Amygdala (tissue), 56 donors: ENCODE measurements around the gene CFAP77.
"Not testable (repeated sequence)": the region's sequence is repeated elsewhere in the genome, so short reads cannot be mapped to it uniquely, and the experiment has no call there.

Experiments used
- DNase-seq, 56 donors: peaks; one replicate each; lab custom pipeline; 2025; lab: John Stamatoyannopoulos, UW

CFAP77 gene

GRCh38 chr9:132409828-132410528, at the start of gene CFAP77:
Gene CFAP77 (plus strand): TSS chr9:132410211. CDS start chr9:132410272, 61 bp downstream.
- peak in 8 of 56 donors; percentile 7 to 34 (median 19) for DNase-seq

GRCh38 chr9:132364068-132364467, 45.9 kb upstream of the CFAP77 start:
- DNase-seq: no peak

GRCh38 chr9:132365986-132366385, 44.0 kb upstream of the CFAP77 start:
- no peak for DNase-seq

- DNase-seq: no peak
Observed at GRCh38 chr9:132366481-132366880, 43.5 kb upstream of the CFAP77 start.

- DNase-seq: peak in 1 of 56 donors; percentile 4
Observed at GRCh38 chr9:132367613-132368313, 42.2 kb upstream of the CFAP77 start.

- DNase-seq: no peak
Observed at GRCh38 chr9:132369421-132369820, 40.6 kb upstream of the CFAP77 start.

- no peak for DNase-seq
Observed at GRCh38 chr9:132370592-132370991, 39.4 kb upstream of the CFAP77 start.

- peak in 33 of 56 donors; percentile 2 to 69 (median 21) for DNase-seq
Observed at GRCh38 chr9:132372177-132373095, 37.6 kb upstream of the CFAP77 start.

GRCh38 chr9:132377769-132378168, 32.2 kb upstream of the CFAP77 start:
- not testable (repeated sequence) for DNase-seq

GRCh38 chr9:132378416-132378815, 31.6 kb upstream of the CFAP77 start:
- DNase-seq: not testable (repeated sequence)

GRCh38 chr9:132381966-132382541, 28.0 kb upstream of the CFAP77 start:
- DNase-seq: no peak

- DNase-seq: no peak
Observed at GRCh38 chr9:132383462-132383883, 26.5 kb upstream of the CFAP77 start.

- no peak for DNase-seq
Observed at GRCh38 chr9:132384376-132384775, 25.6 kb upstream of the CFAP77 start.

- no peak for DNase-seq
Observed at GRCh38 chr9:132387133-132387532, 22.9 kb upstream of the CFAP77 start.

- no peak for DNase-seq
Observed at GRCh38 chr9:132390966-132391365, 19.0 kb upstream of the CFAP77 start.

- no peak for DNase-seq
Observed at GRCh38 chr9:132391449-132391848, 18.6 kb upstream of the CFAP77 start.

GRCh38 chr9:132395560-132395959, 14.5 kb upstream of the CFAP77 start:
- DNase-seq: no peak

- no peak for DNase-seq
Observed at GRCh38 chr9:132401824-132402223, 8.2 kb upstream of the CFAP77 start.

- no peak for DNase-seq
Observed at GRCh38 chr9:132404228-132404881, 5.7 kb upstream of the CFAP77 start.

GRCh38 chr9:132406554-132407122, 3.4 kb upstream of the CFAP77 start, which contains the start of gene TTF1:
Gene TTF1 (minus strand): TSS chr9:132406840. CDS start chr9:132402821, 4,019 bp downstream.
- DNase-seq: peak in 55 of 56 donors; percentile 13 to 88 (median 68)
